NCI-H345 (cell line): Measurements from ENCODE around the gene CALD1.

Experiments
- DNase-seq: peaks from one replicate; lab custom pipeline; 2025; lab: John Stamatoyannopoulos, UW

CALD1 gene

GRCh38 chr7:134827889-134828288 lies 48.5 kb downstream of the CALD1 start:
- no peak for DNase-seq

GRCh38 chr7:134828361-134828760 lies 48.9 kb downstream of the CALD1 start:
- DNase-seq: no peak

GRCh38 chr7:134829380-134829986 lies 50.0 kb downstream of the CALD1 start:
- no peak for DNase-seq

- DNase-seq: no peak
These were observed 52.4 kb downstream of the CALD1 start for GRCh38 chr7:134831862-134832261.

GRCh38 chr7:134832367-134832766 lies 52.9 kb downstream of the CALD1 start:
- no peak for DNase-seq

GRCh38 chr7:134834689-134835462 lies 55.4 kb downstream of the CALD1 start:
- no peak for DNase-seq

GRCh38 chr7:134835463-134835823 lies 56.0 kb downstream of the CALD1 start:
- DNase-seq: no peak

GRCh38 chr7:134836447-134836846 lies 57.0 kb downstream of the CALD1 start:
- no peak for DNase-seq

GRCh38 chr7:134839298-134839697 lies 59.9 kb downstream of the CALD1 start:
- DNase-seq: no peak

- no peak for DNase-seq
These were observed 62.6 kb downstream of the CALD1 start for GRCh38 chr7:134842062-134842461.

GRCh38 chr7:134842886-134843430 lies 63.5 kb downstream of the CALD1 start:
- DNase-seq: no peak

- DNase-seq: no peak
These were observed 64.8 kb downstream of the CALD1 start for GRCh38 chr7:134844200-134844599.

GRCh38 chr7:134845461-134845860 lies 66.0 kb downstream of the CALD1 start:
- DNase-seq: no peak

GRCh38 chr7:134847851-134848588 lies 68.6 kb downstream of the CALD1 start:
- DNase-seq: no peak

GRCh38 chr7:134850066-134850465 lies 70.6 kb downstream of the CALD1 start:
- no peak for DNase-seq

GRCh38 chr7:134851141-134851540 lies 71.7 kb downstream of the CALD1 start:
- no peak for DNase-seq

GRCh38 chr7:134852625-134853024 lies 73.2 kb downstream of the CALD1 start:
- no peak for DNase-seq

GRCh38 chr7:134854816-134855215 lies 75.4 kb downstream of the CALD1 start:
- no peak for DNase-seq

- no peak for DNase-seq
These were observed 76.0 kb downstream of the CALD1 start for GRCh38 chr7:134855442-134855841.

- DNase-seq: no peak
These were observed 76.7 kb downstream of the CALD1 start for GRCh38 chr7:134856091-134856490.

- DNase-seq: no peak
These were observed 77.3 kb downstream of the CALD1 start for GRCh38 chr7:134856691-134857090.

GRCh38 chr7:134857958-134858357 lies 78.5 kb downstream of the CALD1 start:
- DNase-seq: no peak

- no peak for DNase-seq
These were observed 80.3 kb downstream of the CALD1 start for GRCh38 chr7:134859783-134860182.
